GM12874 (cell line): ENCODE data around the gene RCSD1.

Experiments
- CTCF ChIP-seq: IDR thresholded peaks from 2 replicates; pipeline ENCODE4 v1.5.1; 2011; ENCODE audit warnings: low read depth, mild to moderate bottlenecking, control low read depth, low read length, moderate library complexity; ENCODE audit not compliant: insufficient read depth

RCSD1 gene

GRCh38 chr1:167629681-167630567, at the start of gene RCSD1:
Gene RCSD1, plus strand, starts transcription at chr1:167630232. Its CDS starts 192 bp downstream, at chr1:167630424.
- TF ChIP-seq CTCF: no peak

GRCh38 chr1:167582064-167582463, 48.0 kb upstream of the RCSD1 start:
- TF ChIP-seq CTCF: no peak

- no peak for TF ChIP-seq CTCF
Observed at GRCh38 chr1:167582722-167583121, 47.3 kb upstream of the RCSD1 start.

- no peak for TF ChIP-seq CTCF
Observed at GRCh38 chr1:167584581-167584980, 45.5 kb upstream of the RCSD1 start.

- TF ChIP-seq CTCF: no peak
Observed at GRCh38 chr1:167587342-167587741, 42.7 kb upstream of the RCSD1 start.

GRCh38 chr1:167587872-167588271, 42.2 kb upstream of the RCSD1 start:
- no peak for TF ChIP-seq CTCF

- TF ChIP-seq CTCF: no peak
Observed at GRCh38 chr1:167588361-167588760, 41.7 kb upstream of the RCSD1 start.
